CD14-positive monocyte (primary cell): ENCODE data around the gene FOXC1. TPM values are rescaled to one million over a fixed set of nuclear protein-coding genes. Genes with fewer than 3 reads are reported as not detected.
A peak's percentile ranks its signal among the peaks of the same experiment; 100 is the strongest.

Experiments used
- DNase-seq, 3 donors: peaks; one replicate each; pipeline ENCODE4 v3.0.0-alpha.2; 2011 to 2022
- H2AFZ ChIP-seq: 2 replicates; pipeline ENCODE4 v1.6.0; 2012; ENCODE audit warnings: mild to moderate bottlenecking, low read depth, low read length, inconsistent platforms; ENCODE audit not compliant: insufficient read depth, poor library complexity, severe bottlenecking
- H3K27ac ChIP-seq, 2 donors: 1 replicate in 1 of 2; 2 replicates in 1 of 2; pipeline ENCODE4 v1.5.1; 2012 to 2013; ENCODE audit warnings: low read length in 2 of 2, control low read depth in 1 of 2, inconsistent platforms in 1 of 2, low read depth in 1 of 2, mild to moderate bottlenecking in 1 of 2
- H3K27me3 ChIP-seq, 2 donors: one replicate each; pipeline versions ENCODE4 v1.6.0 to v1.6.1; 2011 to 2013; ENCODE audit warnings: low read length in 2 of 2; ENCODE audit not compliant: control insufficient read depth in 2 of 2, insufficient read depth in 2 of 2
- H3K36me3 ChIP-seq, 2 donors: replicated peaks in 1 of 2; 1 replicate in 1 of 2; 2 replicates in 1 of 2; pipeline versions ENCODE4 v1.5.1 to v1.6.1; 2012 to 2013; ENCODE audit warnings: low read length in 2 of 2, control low read depth in 1 of 2, inconsistent platforms in 1 of 2, mild to moderate bottlenecking in 1 of 2; ENCODE audit not compliant: insufficient read depth in 2 of 2, control insufficient read depth in 1 of 2
- H3K4me1 ChIP-seq, 2 donors: 1 replicate in 1 of 2; 2 replicates in 1 of 2; pipeline versions ENCODE4 v1.5.1 to v1.6.1; 2012 to 2013; ENCODE audit warnings: low read length in 2 of 2, control low read depth in 1 of 2, inconsistent platforms in 1 of 2, mild to moderate bottlenecking in 1 of 2, moderate library complexity in 1 of 2; ENCODE audit not compliant: insufficient read depth in 2 of 2, control insufficient read depth in 1 of 2
- H3K4me2 ChIP-seq: replicated peaks from 2 replicates; pipeline ENCODE3; 2012; ENCODE audit warnings: low read length, moderate library complexity, mild to moderate bottlenecking; ENCODE audit not compliant: poor library complexity, severe bottlenecking; ENCODE audit errors: extremely low read depth
- H3K4me3 ChIP-seq, 3 experiments: fragments of 200-600 bp in 1 of 3; sonication (generic) in 1 of 3; replicated peaks in 1 of 3; 1 replicate in 2 of 3; 2 replicates in 1 of 3; pipeline ENCODE4 v1.5.1; 2011 to 2013; ENCODE audit warnings: low read length in 3 of 3, mild to moderate bottlenecking in 3 of 3, control low read depth in 2 of 3, low read depth in 2 of 3, inconsistent platforms in 1 of 3, moderate library complexity in 1 of 3
- H3K79me2 ChIP-seq: 2 replicates; pipeline ENCODE4 v1.6.0; 2012; ENCODE audit warnings: mild to moderate bottlenecking, control low read depth, inconsistent platforms, low read length, moderate library complexity; ENCODE audit not compliant: insufficient read depth
- H3K9ac ChIP-seq: 2 replicates; pipeline ENCODE4 v1.6.0; 2017; ENCODE audit warnings: low read length, mild to moderate bottlenecking; ENCODE audit not compliant: insufficient read depth, poor library complexity, severe bottlenecking
- H3K9me3 ChIP-seq, 2 donors: replicated peaks in 1 of 2; 1 replicate in 1 of 2; 2 replicates in 1 of 2; pipeline versions ENCODE4 v1.5.1 to v1.6.1; 2012 to 2013; ENCODE audit warnings: low read length in 2 of 2, control low read depth in 1 of 2; ENCODE audit not compliant: control insufficient read depth in 1 of 2, insufficient read depth in 1 of 2
- H4K20me1 ChIP-seq: 2 replicates; pipeline ENCODE4 v1.6.0; 2012; ENCODE audit warnings: mild to moderate bottlenecking, low read length, control low read depth, moderate library complexity; ENCODE audit not compliant: insufficient read depth
- H3K27ac Mint-ChIP-seq, 7 donors: one replicate each; pipeline ENCODE4 v1.8.0; 2020; ENCODE audit warnings: mild to moderate bottlenecking in 7 of 7, mixed read lengths in 7 of 7, moderate library complexity in 6 of 7, inconsistent platforms in 2 of 7
- H3K27me3 Mint-ChIP-seq, 3 donors: one replicate each; pipeline ENCODE4 v1.8.0; 2021 to 2022; ENCODE audit warnings: low read depth in 3 of 3, mild to moderate bottlenecking in 3 of 3, mixed read lengths in 3 of 3, moderate library complexity in 3 of 3, inconsistent platforms in 1 of 3
- H3K36me3 Mint-ChIP-seq, 2 donors: one replicate each; pipeline ENCODE4 v1.8.0; 2020; ENCODE audit warnings: mixed read lengths in 2 of 2, inconsistent platforms in 1 of 2, mild to moderate bottlenecking in 1 of 2
- H3K4me1 Mint-ChIP-seq: one replicate; pipeline ENCODE4 v1.8.0; 2020; ENCODE audit warnings: mild to moderate bottlenecking, mixed read lengths
- H3K4me3 Mint-ChIP-seq, 2 donors: one replicate each; pipeline ENCODE4 v1.8.0; 2020; ENCODE audit warnings: mild to moderate bottlenecking in 2 of 2, mixed read lengths in 2 of 2, moderate library complexity in 1 of 2
- H3K9me3 Mint-ChIP-seq, 7 donors: one replicate each; pipeline ENCODE4 v1.8.0; 2020 to 2022; ENCODE audit warnings: mixed read lengths in 7 of 7, mild to moderate bottlenecking in 6 of 7, moderate library complexity in 6 of 7, inconsistent platforms in 2 of 7
- CTCF ChIP-seq: fragments of 200-600 bp; IDR thresholded peaks from one replicate; pipeline ENCODE4 v1.8.0; 2022; ENCODE audit warnings: antibody characterized with exemption, mild to moderate bottlenecking
- WGBS: methylation state at CpG from one replicate; pipeline ENCODE4 v1.1.5; 2013; ENCODE audit warnings: missing lambda C conversion rate; ENCODE audit not compliant: insufficient coverage; 5-methylcytosine and 5-hydroxymethylcytosine counted together
- intact Hi-C, 2 donors: fragments of 100-400 bp; cut with micrococcal nuclease; formaldehyde crosslinking; loops; one replicate each; pipeline versions ENCODE4 v1.15.0 to v1.15.1; 2023
- polyA plus RNA-seq, 3 donors: library from polyadenylated mRNA; depleted of rRNA in 1 of 3; unstranded in 2 of 3; stranded (reverse) in 1 of 3; fragments of 300-500 nt in 2 of 3; fragments of >200 nt in 1 of 3; fragmentation: Illumina TruSeq in 2 of 3; gene quantifications; 1 replicate in 2 of 3; 2 replicates in 1 of 3; pipeline ENCODE4 v1.2.3, GENCODE V29; 2012 to 2021

Gene FOXC1
- polyA plus RNA-seq, 3 donors, result 0.36 TPM; not detected in 2

DNA sequence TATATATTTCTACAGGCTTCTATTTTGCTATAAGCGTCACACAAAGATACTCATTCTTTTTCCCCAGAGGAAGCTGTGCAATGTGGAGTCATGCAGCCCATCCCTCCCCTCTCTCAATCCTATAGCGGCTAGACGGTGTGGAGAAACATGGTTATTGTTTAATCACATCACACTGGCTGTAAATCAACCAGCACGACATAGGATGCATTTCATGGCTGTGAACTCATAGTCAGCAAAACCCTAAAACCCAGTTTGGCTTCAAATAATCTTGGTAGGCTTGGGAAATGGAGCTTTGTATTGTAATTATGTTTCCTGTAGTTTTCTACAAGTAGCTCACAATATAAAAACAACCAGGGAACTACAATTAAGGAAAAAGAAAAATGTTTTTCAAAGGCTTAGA is 16.8 kb downstream of the FOXC1 start:
- WGBS, result no CpG with 5 or more reads among the region's 4 CpGs
- Histone ChIP-seq H3K36me3 (no peaks in the 10 kb centered on the region), H3K79me2 (no peaks in the 10 kb centered on the region), H4K20me1 (peaks cover 3% of the 10 kb centered on the region), H2AFZ (no peak overlapping the region), H3K27ac (no peak overlapping the region), H3K9me3 (peaks cover 0 to 8% of the 10 kb centered on the region in 2 donors), H3K27me3 (peaks cover 53 to 74% of the 10 kb centered on the region in 2 donors), H3K4me3 (no peak overlapping the region), H3K9ac (no peak overlapping the region), H3K4me2 (no peak overlapping the region), H3K4me1 (peaks cover 15 to 18% of the 10 kb centered on the region in 2 donors)
- peak overlapping the region in 1 of 2 donors; percentile 93 for H3K4me3 Mint-ChIP-seq
- DNase-seq, result no peak
- peaks cover 0 to 22% (median 5%) of the 10 kb centered on the region in 7 donors for H3K9me3 Mint-ChIP-seq
- peaks cover 68 to 76% (median 73%) of the 10 kb centered on the region in 3 donors for H3K27me3 Mint-ChIP-seq
- H3K27ac Mint-ChIP-seq, result no peak overlapping the region
- peaks cover 18 to 26% of the 10 kb centered on the region in 2 donors for H3K36me3 Mint-ChIP-seq
- no peak for TF ChIP-seq CTCF
- intact Hi-C loops, result no loop called here
- peaks cover 22% of the 10 kb centered on the region for H3K4me1 Mint-ChIP-seq

GRCh38 chr6:1627827-1628560 is 18.3 kb downstream of the FOXC1 start:
- Histone ChIP-seq H3K4me3 (no peak overlapping the region), H3K27ac (no peak overlapping the region), H3K4me1 (peaks cover 15 to 18% of the 10 kb centered on the region in 2 donors), H3K36me3 (no peaks in the 10 kb centered on the region), H3K9ac (no peak overlapping the region), H3K9me3 (peaks cover 0 to 8% of the 10 kb centered on the region in 2 donors), H3K27me3 (peaks cover 53 to 59% of the 10 kb centered on the region in 2 donors), H3K79me2 (no peaks in the 10 kb centered on the region), H3K4me2 (no peak overlapping the region), H2AFZ (no peak overlapping the region), H4K20me1 (peaks cover 3% of the 10 kb centered on the region)
- Mint-ChIP-seq H3K9me3 (peaks cover 0 to 22% (median 5%) of the 10 kb centered on the region in 7 donors), H3K4me1 (peaks cover 22% of the 10 kb centered on the region), H3K27ac (no peak overlapping the region), H3K36me3 (peaks cover 7 to 12% of the 10 kb centered on the region in 2 donors), H3K27me3 (peaks cover 55 to 62% (median 62%) of the 10 kb centered on the region in 3 donors), H3K4me3 (peak overlapping the region in 1 of 2 donors; percentile 35)
- intact Hi-C loops, result no loop called here
- no peak for DNase-seq
- WGBS, result 99% methylated on average over 7 of the region's 10 CpGs
- no peak for TF ChIP-seq CTCF
